ENCODE data around the gene ACP7.

The ACP7 gene

GRCh38 chr19:39146686-39147450, 62.7 kb downstream of the ACP7 start:
- FAIRE-seq (no peak), DNase-seq (ENCODE audit: insufficient read length) (no peak)

GRCh38 chr19:39147480-39147879, 63.3 kb downstream of the ACP7 start:
- DNase-seq (ENCODE audit: insufficient read length): no peak
- TF ChIP-seq POLR2A (IDR thresholded peaks at IDR 0.05; ENCODE audit: low read depth, low read length): no peak
- TF ChIP-seq TAF1 (IDR thresholded peaks at IDR 0.05; ENCODE audit: borderline replicate concordance, low read depth, low read length): no peak
- no peak for TF ChIP-seq POLR2AphosphoS5 (IDR thresholded peaks at IDR 0.05; ENCODE audit: low read depth, low read length)
- no peak for FAIRE-seq

More at GRCh38 chr19:39146686-39147450, 62.7 kb downstream of the ACP7 start:
- TF ChIP-seq TAF1 (IDR thresholded peaks at IDR 0.05; ENCODE audit: borderline replicate concordance, low read depth, low read length): no peak
- TF ChIP-seq POLR2AphosphoS5 (IDR thresholded peaks at IDR 0.05; ENCODE audit: low read depth, low read length): no peak
- no peak for TF ChIP-seq POLR2A (IDR thresholded peaks at IDR 0.05; ENCODE audit: low read depth, low read length)

- FAIRE-seq: no peak
- no peak for DNase-seq (ENCODE audit: insufficient read length)
- TF ChIP-seq POLR2A (IDR thresholded peaks at IDR 0.05; ENCODE audit: low read depth, low read length) (no peak), POLR2AphosphoS5 (IDR thresholded peaks at IDR 0.05; ENCODE audit: low read depth, low read length) (no peak), TAF1 (IDR thresholded peaks at IDR 0.05; ENCODE audit: borderline replicate concordance, low read depth, low read length) (no peak)
Measured at GRCh38 chr19:39148939-39149529, 64.9 kb downstream of the ACP7 start.

DNA sequence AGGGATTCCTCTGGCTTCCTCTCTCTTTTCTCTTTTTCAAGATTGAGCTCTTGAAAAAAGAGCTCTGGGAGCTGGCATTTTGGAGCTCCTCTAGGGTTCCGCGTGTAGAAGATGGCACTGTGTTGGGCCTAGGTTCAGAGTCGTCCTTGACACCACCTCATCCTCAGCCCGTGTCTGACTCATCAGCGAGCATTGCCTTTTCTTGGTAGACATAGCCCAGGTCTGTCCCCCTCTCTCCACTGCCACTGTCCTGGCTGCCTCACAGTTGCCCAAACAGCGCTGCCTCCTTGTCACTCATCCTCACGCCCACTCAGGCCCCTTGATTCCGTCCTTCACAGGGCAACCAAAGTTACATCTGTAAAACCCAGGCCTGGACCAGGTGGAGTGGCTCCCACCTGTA, 66.1 kb downstream of the ACP7 start:
- no peak for DNase-seq (ENCODE audit: insufficient read length)
- TF ChIP-seq POLR2AphosphoS5 (IDR thresholded peaks at IDR 0.05; ENCODE audit: low read depth, low read length): no peak
- no peak for TF ChIP-seq TAF1 (IDR thresholded peaks at IDR 0.05; ENCODE audit: borderline replicate concordance, low read depth, low read length)
- TF ChIP-seq POLR2A (IDR thresholded peaks at IDR 0.05; ENCODE audit: low read depth, low read length): no peak

DNA sequence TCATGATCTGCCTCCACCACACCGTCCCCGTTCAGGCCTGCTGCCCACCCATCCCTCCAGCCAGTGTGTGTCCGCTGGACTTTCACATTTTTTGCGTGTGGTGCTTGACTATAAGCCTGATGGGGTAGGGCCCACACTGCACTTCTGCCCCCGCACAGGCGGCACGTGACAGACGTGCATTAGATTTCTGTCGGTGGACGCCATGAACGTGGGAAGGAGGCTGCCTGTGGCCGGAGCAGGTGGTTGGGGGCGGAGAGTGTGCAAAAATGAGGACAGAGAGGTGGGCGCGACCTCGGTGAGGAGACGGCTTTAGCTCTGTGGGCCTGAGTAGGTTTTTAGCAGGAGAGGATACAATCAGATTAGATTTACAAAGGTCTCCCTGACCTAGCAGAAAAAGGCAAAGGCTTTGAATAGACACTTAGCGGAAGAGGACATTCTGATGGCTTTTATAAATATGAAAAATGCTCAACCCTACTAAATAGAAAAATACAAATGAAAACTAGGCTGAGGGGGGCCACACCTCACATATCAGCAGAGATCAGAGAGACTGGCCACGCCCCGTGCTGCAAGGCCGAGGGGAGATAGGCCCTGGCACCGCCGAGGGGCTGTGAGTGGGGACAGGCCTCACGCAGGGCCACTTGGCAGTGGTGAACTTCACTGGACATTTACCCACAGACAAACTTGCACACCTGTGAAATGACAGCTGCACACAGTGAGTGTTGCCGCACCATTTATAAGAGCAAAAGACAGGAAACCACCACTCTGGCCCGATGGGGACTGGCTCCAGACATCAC, 66.8 kb downstream of the ACP7 start:
- TF ChIP-seq POLR2AphosphoS5 (IDR thresholded peaks at IDR 0.05; ENCODE audit: low read depth, low read length) (no peak), TAF1 (IDR thresholded peaks at IDR 0.05; ENCODE audit: borderline replicate concordance, low read depth, low read length) (no peak), POLR2A (IDR thresholded peaks at IDR 0.05; ENCODE audit: low read depth, low read length) (no peak)
- DNase-seq (ENCODE audit: insufficient read length) (no peak), FAIRE-seq (no peak)

More for the DNA sequence above, 66.1 kb downstream of the ACP7 start:
- FAIRE-seq: no peak

DNA sequence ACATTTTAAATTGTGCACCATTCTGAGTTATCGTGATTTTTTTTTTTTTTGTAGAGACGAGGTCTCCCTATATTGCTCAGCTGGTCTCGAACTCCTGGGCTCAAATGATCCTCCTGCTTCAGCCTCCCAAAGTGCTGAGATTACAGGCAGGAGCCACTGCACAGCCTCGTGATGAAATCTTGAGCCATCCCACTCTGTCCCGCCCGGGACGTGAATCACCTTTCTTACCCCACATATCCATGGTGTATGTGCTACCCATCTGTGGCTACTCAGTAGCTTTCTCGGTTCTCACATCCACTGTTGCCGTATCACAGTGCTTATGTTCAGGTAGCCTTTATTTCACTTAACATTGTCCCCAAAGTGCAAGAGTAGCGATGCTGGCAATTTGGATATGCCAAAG, 67.9 kb downstream of the ACP7 start:
- no peak for FAIRE-seq
- no peak for DNase-seq (ENCODE audit: insufficient read length)
- TF ChIP-seq POLR2A (IDR thresholded peaks at IDR 0.05; ENCODE audit: low read depth, low read length) (no peak), TAF1 (IDR thresholded peaks at IDR 0.05; ENCODE audit: borderline replicate concordance, low read depth, low read length) (no peak), POLR2AphosphoS5 (IDR thresholded peaks at IDR 0.05; ENCODE audit: low read depth, low read length) (no peak)

DNA sequence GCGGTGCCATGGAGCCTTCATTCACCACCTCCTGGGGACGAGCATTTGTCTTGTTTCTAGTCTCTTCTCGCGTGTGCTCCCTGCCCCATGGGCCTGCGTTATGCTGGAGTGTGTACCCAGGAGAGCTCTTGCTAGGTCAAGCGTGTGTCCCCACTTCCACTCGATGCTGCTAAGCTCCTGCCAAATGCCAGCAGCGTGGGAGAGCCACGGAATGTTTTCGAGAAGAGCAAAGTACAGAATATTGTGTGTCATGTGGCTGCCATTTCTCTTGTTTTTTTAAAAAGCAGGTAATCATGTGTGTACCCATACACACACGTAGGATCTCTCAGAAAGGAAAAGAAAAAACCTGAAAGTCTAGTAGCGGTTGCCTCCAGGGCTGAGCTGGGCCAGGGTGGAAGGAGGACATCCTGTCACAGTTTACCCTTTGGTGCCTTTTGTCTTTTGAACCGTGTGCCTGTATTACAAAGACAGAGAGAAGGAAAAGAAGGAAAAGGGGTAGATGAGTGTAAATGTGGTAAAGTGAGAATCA, 70.0 kb downstream of the ACP7 start:
- no peak for TF ChIP-seq POLR2A (IDR thresholded peaks at IDR 0.05; ENCODE audit: low read depth, low read length)
- no peak for TF ChIP-seq POLR2AphosphoS5 (IDR thresholded peaks at IDR 0.05; ENCODE audit: low read depth, low read length)
- no peak for TF ChIP-seq TAF1 (IDR thresholded peaks at IDR 0.05; ENCODE audit: borderline replicate concordance, low read depth, low read length)
- FAIRE-seq (no peak), DNase-seq (ENCODE audit: insufficient read length) (no peak)

DNA sequence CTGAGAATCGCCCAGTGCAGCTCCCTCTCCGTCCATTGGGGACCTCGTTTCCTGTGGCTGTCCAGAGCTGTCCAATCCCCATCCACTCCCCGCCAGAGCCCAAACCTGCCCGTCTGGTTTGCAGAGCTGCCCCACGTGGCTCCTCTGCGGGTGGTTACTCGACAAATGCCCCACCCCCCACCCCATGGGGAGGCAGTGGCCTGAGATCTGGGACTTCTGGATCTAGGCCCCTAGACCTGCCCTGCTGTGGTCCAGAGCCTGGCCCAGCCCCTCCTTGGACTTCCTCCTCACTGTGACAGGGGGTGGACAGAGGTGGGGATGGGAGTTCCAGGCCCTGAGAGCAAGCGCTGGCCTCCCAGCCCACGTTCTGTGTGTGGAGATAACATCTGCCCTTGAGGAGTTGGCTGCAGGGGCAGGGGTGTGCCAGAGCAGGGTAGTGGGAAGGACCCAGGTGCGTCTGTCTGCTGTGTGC, 70.5 kb downstream of the ACP7 start:
- TF ChIP-seq POLR2A (IDR thresholded peaks at IDR 0.05; ENCODE audit: low read depth, low read length): no peak
- no peak for TF ChIP-seq TAF1 (IDR thresholded peaks at IDR 0.05; ENCODE audit: borderline replicate concordance, low read depth, low read length)
- no peak for TF ChIP-seq POLR2AphosphoS5 (IDR thresholded peaks at IDR 0.05; ENCODE audit: low read depth, low read length)
- FAIRE-seq (no peak), DNase-seq (ENCODE audit: insufficient read length) (no peak)

GRCh38 chr19:39155114-39155700, 71.0 kb downstream of the ACP7 start:
- TF ChIP-seq TAF1 (IDR thresholded peaks at IDR 0.05; ENCODE audit: borderline replicate concordance, low read depth, low read length) (no peak), POLR2A (IDR thresholded peaks at IDR 0.05; ENCODE audit: low read depth, low read length) (no peak), POLR2AphosphoS5 (IDR thresholded peaks at IDR 0.05; ENCODE audit: low read depth, low read length) (no peak)
- DNase-seq (ENCODE audit: insufficient read length): no peak
- no peak for FAIRE-seq

DNA sequence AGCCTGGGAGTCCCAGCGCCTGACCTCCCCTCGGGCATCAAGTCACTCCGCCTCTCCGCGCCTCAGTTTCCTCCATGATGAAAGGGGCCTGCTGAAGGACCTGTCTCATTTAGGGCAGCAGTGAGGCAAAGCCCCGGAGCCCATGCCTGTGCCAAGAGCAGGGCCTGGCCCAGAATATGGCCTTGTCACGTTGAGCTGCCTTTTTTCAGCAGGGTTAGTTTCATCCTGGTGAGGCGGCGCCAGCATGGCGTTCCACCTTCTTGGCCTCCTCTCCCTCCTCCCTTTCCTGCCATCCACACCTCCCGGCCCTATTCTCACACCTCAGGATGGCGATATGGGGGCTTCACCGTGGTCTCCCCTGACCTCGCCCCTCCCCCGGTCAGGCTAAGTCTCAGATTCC, 71.6 kb downstream of the ACP7 start:
- TF ChIP-seq TAF1 (IDR thresholded peaks at IDR 0.05; ENCODE audit: borderline replicate concordance, low read depth, low read length) (no peak), POLR2A (IDR thresholded peaks at IDR 0.05; ENCODE audit: low read depth, low read length) (no peak), POLR2AphosphoS5 (IDR thresholded peaks at IDR 0.05; ENCODE audit: low read depth, low read length) (no peak)
- FAIRE-seq (no peak), DNase-seq (ENCODE audit: insufficient read length) (no peak)

All from GM12892 (cell line).